Lung (tissue), 12 donors: ENCODE data around the gene SPATA6. TPM values are rescaled to one million over a fixed set of nuclear protein-coding genes. Genes with fewer than 3 reads are reported as not detected.
"Not testable (repeated sequence)": the region's sequence is repeated elsewhere in the genome, so short reads cannot be mapped to it uniquely, and the experiment has no call there.

ENCODE experiments used
- ATAC-seq: fragments of 200-7000 bp; cut with Tn5 transposase; one replicate; pipeline ENCODE4 v1.9.1; 2020; ENCODE audit warnings: moderate number of reproducible peaks; ENCODE audit not compliant: insufficient read depth, low FRiP score
- DNase-seq, 3 donors: peaks; one replicate each; pipeline ENCODE4 v3.0.0-alpha.2; 2013 to 2017
- H3K27ac ChIP-seq, 2 donors: one replicate each; pipeline ENCODE4 v1.5.1; 2013; ENCODE audit warnings: mild to moderate bottlenecking in 2 of 2, moderate library complexity in 2 of 2, control low read depth in 1 of 2, inconsistent platforms in 1 of 2, low read depth in 1 of 2, low read length in 1 of 2
- H3K27me3 ChIP-seq, 3 donors: one replicate each; pipeline ENCODE4 v1.5.1; 2013; ENCODE audit warnings: low read length in 2 of 3; ENCODE audit not compliant: control insufficient read depth in 3 of 3, insufficient read depth in 3 of 3
- H3K36me3 ChIP-seq, 4 donors: one replicate each; pipeline ENCODE4 v1.5.1; 2013; ENCODE audit warnings: low read length in 4 of 4, mild to moderate bottlenecking in 1 of 4, moderate library complexity in 1 of 4; ENCODE audit not compliant: control insufficient read depth in 4 of 4, insufficient read depth in 4 of 4
- H3K4me1 ChIP-seq, 5 donors: one replicate each; pipeline ENCODE4 v1.5.1; 2013; ENCODE audit warnings: low read length in 5 of 5, mild to moderate bottlenecking in 2 of 5, moderate library complexity in 1 of 5; ENCODE audit not compliant: control insufficient read depth in 5 of 5, insufficient read depth in 5 of 5
- H3K4me3 ChIP-seq: one replicate; pipeline ENCODE4 v1.5.1; 2013; ENCODE audit warnings: mild to moderate bottlenecking, control low read depth, moderate library complexity
- H3K9ac ChIP-seq, 2 donors: one replicate each; pipeline ENCODE4 v1.5.1; 2013; ENCODE audit warnings: low read length in 2 of 2, control low read depth in 1 of 2; ENCODE audit not compliant: insufficient read depth in 1 of 2
- H3K9me3 ChIP-seq, 4 donors: one replicate each; pipeline ENCODE4 v1.5.1; 2013; ENCODE audit warnings: low read length in 3 of 4, mild to moderate bottlenecking in 1 of 4, moderate library complexity in 1 of 4; ENCODE audit not compliant: control insufficient read depth in 4 of 4, insufficient read depth in 3 of 4
- WGBS, 2 donors: extraction: QIAGEN DNeasy Blood & Tissue Kit; methylation state at CpG; one replicate each; pipeline ENCODE4 v1.1.7; 2013; 5-methylcytosine and 5-hydroxymethylcytosine counted together
- polyA plus RNA-seq, 2 donors: library from polyadenylated mRNA; stranded (reverse); fragments of 200-250 nt; gene quantifications; one replicate each; pipeline ENCODE4 v1.2.1, GENCODE V29; 2013
- total RNA-seq, 2 donors: library from RNA; depleted of rRNA in 1 of 2; stranded (reverse); fragments of >200 nt in 1 of 2; gene quantifications; one replicate each; pipeline ENCODE4 v1.2.1, GENCODE V29; 2014 to 2021
- TF ChIP-seq, protein P1 (sequence below): IDR thresholded peaks from 2 replicates; pipeline ENCODE4 v1.5.1; 2012; ENCODE audit warnings: mild to moderate bottlenecking; ENCODE audit errors: control extremely low read depth, extremely low read depth
- donor health status: control.
- donor health status: control.
- donor health status: Bipolar disorder and iron deficiency.
- donor health status: healthy.
- donor health status: DM: yes; HTN: yes; CAD: no.

Gene SPATA6
- total and polyA plus RNA-seq, 4 donors, result 4.1 to 94.2 (median 17.6) TPM

DNA sequence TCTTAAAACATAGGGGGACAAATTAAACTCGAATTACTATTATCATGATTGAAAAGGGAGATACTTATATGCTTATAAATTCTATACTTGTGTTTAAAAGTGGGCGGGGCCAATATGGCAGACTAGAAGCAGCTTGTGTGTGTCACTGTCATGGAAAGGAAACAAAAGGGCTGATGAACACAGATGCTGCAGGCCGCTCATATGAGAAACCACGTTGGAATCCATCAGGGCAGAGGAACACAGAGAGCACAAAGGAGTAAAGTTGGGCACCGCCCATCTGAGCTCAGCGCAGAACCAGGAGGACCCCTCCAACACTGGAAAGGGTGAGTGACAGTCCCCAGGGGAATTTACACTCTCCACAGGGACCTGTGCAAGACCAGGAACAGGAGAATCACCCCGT is 142.5 kb downstream of the SPATA6 start:
- TF ChIP-seq, protein P1, sequence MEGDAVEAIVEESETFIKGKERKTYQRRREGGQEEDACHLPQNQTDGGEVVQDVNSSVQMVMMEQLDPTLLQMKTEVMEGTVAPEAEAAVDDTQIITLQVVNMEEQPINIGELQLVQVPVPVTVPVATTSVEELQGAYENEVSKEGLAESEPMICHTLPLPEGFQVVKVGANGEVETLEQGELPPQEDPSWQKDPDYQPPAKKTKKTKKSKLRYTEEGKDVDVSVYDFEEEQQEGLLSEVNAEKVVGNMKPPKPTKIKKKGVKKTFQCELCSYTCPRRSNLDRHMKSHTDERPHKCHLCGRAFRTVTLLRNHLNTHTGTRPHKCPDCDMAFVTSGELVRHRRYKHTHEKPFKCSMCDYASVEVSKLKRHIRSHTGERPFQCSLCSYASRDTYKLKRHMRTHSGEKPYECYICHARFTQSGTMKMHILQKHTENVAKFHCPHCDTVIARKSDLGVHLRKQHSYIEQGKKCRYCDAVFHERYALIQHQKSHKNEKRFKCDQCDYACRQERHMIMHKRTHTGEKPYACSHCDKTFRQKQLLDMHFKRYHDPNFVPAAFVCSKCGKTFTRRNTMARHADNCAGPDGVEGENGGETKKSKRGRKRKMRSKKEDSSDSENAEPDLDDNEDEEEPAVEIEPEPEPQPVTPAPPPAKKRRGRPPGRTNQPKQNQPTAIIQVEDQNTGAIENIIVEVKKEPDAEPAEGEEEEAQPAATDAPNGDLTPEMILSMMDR, result no peak
- peaks cover 9 to 21% (median 15%) of the 10 kb centered on the region in 4 donors for H3K9me3 ChIP-seq
- ATAC-seq, result no peak
- DNase-seq, result peak in 2 of 3 donors; percentile 31 to 42
- peaks cover 8 to 45% (median 22%) of the 10 kb centered on the region in 4 donors for H3K36me3 ChIP-seq
- no peaks in the 10 kb centered on the region for H3K27me3 ChIP-seq
- H3K9ac ChIP-seq, result no peak overlapping the region
- H3K4me1 ChIP-seq, result no peaks in the 10 kb centered on the region
- no peak overlapping the region for H3K27ac ChIP-seq
- no peak overlapping the region for H3K4me3 ChIP-seq
- 76% methylated on average over 7 of the region's 7 CpGs for WGBS, 2 donors

- not testable (repeated sequence) for H3K27ac ChIP-seq, DNase-seq, H3K4me3 ChIP-seq, H3K27me3 ChIP-seq, H3K4me1 ChIP-seq, H3K9me3 ChIP-seq, ATAC-seq, H3K9ac ChIP-seq
- peaks cover 0 to 12% (median 4%) of the 10 kb centered on the region in 4 donors for H3K36me3 ChIP-seq
- WGBS, 2 donors, result 94% methylated on average over 11 of the region's 11 CpGs
Measured at GRCh38 chr1:48311829-48312228, 160.2 kb downstream of the SPATA6 start.

DNA sequence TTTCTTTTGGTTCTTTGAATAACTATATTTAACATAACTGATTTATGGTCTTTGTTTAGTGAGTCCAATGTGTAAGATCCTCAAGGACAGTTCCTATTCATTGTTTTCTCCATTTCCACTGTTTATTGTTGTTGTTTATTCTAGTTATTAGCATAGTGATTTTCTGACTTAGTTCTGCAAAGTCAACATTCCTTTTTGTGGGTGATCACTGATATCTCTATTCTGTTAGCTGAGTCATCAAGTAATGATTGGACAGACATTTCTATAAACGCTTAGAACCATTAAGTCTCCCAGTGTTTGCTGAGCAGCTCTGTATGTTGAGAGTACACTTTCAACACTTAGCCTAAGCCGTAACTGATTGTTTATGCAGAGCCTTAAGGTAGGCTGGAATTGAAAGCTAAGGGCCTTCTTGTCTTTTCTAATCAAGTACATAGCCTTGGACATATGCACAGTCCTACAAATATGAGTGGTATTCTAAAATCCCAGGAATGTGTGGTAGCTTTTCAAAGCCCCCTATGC is 162.4 kb downstream of the SPATA6 start:
- H3K27ac ChIP-seq, result no peak overlapping the region
- H3K9ac ChIP-seq, result no peak overlapping the region
- TF ChIP-seq, protein P1, result no peak
- 81 to 86% methylated on average over 2 of the region's 2 CpGs for WGBS, 2 donors
- H3K4me1 ChIP-seq, result no peaks in the 10 kb centered on the region
- ATAC-seq, result no peak
- DNase-seq, result no peak
- peaks cover 0 to 12% (median 4%) of the 10 kb centered on the region in 4 donors for H3K36me3 ChIP-seq
- no peak overlapping the region for H3K4me3 ChIP-seq
- no peaks in the 10 kb centered on the region for H3K27me3 ChIP-seq
- H3K9me3 ChIP-seq, result peaks cover 0 to 6% (median 0%) of the 10 kb centered on the region in 4 donors

DNA sequence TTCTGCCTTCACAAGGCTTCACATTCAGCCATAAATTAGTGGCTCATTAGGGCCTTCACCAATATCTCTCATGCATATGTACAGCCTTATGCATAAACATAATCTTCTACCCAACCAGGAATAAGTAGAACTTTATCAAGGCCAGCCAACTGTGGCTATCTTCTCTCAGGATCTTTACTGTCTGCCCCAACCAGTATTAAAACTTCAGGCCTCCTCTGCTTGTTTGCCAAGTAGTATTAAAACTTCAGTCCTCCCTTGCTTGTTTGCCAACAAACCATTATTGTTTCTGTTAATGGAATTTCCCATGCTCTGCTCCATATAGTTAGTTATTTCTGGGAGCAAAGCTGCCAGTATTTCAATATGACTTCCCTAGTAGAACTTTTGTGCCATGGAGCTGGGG is 169.4 kb downstream of the SPATA6 start:
- H3K4me3 ChIP-seq, result no peak overlapping the region
- no peak overlapping the region for H3K9ac ChIP-seq
- H3K4me1 ChIP-seq, result no peaks in the 10 kb centered on the region
- H3K9me3 ChIP-seq, result peaks cover 0 to 3% (median under 1%) of the 10 kb centered on the region in 4 donors
- no peak overlapping the region for H3K27ac ChIP-seq
- H3K36me3 ChIP-seq, result peaks cover 0 to 15% (median 8%) of the 10 kb centered on the region in 4 donors
- TF ChIP-seq, protein P1, result no peak
- no peaks in the 10 kb centered on the region for H3K27me3 ChIP-seq
- ATAC-seq (no peak), DNase-seq (no peak)
